Omental fat pad (tissue), 4 donors: ENCODE data around the gene SLC25A17. TPM values are rescaled to one million over a fixed set of nuclear protein-coding genes. Genes with fewer than 3 reads are reported as not detected.
"Not testable (repeated sequence)": the region's sequence is repeated elsewhere in the genome, so short reads cannot be mapped to it uniquely, and the experiment has no call there.

Experiments used
- ATAC-seq: fragments of 150-250 bp; one replicate; pipeline ENCODE4 v1.9.1; 2016; ENCODE audit warnings: mild to moderate bottlenecking, moderate library complexity; ENCODE audit not compliant: low FRiP score
- DNase-seq: peaks from one replicate; pipeline ENCODE4 v3.0.0-alpha.2; 2019; ENCODE audit warnings: low spot score
- total RNA-seq, 4 donors: library from RNA; depleted of rRNA; stranded (reverse); fragments of >200 nt; gene quantifications; one replicate each; pipeline ENCODE4 v1.1.0, GENCODE V29; 2016
- TF ChIP-seq, protein P1 (sequence below), 3 donors: fragments of 450-650 bp; IDR thresholded peaks; one replicate each; pipeline ENCODE4 v1.5.1; 2016 to 2017; ENCODE audit warnings: antibody characterized with exemption in 3 of 3, mild to moderate bottlenecking in 3 of 3, moderate library complexity in 2 of 3

Gene SLC25A17
- total RNA-seq, 4 donors from 2014 or later = 15.1 to 17.8 (median 16.3) TPM

- ATAC-seq = no peak
Measured at GRCh38 chr22:40803321-40803720, 15.8 kb downstream of the SLC25A17 start.

DNA sequence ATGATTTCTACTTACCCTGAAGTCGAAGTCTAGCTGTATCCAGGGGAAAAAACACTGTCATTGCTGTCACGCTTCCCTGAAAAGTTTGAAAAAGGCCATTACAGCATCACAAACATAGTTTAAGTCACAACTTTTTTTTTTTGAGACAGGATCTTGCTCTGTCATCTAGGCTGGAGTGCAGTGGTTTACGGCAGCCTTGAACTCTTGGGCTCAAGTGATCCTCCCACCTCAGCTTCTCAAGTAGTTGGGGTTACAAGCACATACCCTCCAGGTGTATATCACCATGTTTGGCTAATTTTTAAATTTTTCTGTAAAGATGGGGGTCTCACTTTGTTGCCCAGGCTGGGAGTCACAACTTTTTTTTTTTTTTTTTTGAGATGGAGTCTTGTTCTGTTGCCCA, 20.1 kb downstream of the SLC25A17 start:
- DNase-seq (no peak), ATAC-seq (no peak)
- TF ChIP-seq, protein P1, sequence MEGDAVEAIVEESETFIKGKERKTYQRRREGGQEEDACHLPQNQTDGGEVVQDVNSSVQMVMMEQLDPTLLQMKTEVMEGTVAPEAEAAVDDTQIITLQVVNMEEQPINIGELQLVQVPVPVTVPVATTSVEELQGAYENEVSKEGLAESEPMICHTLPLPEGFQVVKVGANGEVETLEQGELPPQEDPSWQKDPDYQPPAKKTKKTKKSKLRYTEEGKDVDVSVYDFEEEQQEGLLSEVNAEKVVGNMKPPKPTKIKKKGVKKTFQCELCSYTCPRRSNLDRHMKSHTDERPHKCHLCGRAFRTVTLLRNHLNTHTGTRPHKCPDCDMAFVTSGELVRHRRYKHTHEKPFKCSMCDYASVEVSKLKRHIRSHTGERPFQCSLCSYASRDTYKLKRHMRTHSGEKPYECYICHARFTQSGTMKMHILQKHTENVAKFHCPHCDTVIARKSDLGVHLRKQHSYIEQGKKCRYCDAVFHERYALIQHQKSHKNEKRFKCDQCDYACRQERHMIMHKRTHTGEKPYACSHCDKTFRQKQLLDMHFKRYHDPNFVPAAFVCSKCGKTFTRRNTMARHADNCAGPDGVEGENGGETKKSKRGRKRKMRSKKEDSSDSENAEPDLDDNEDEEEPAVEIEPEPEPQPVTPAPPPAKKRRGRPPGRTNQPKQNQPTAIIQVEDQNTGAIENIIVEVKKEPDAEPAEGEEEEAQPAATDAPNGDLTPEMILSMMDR (IDR thresholded peaks at IDR 0.05) = no peak

More at GRCh38 chr22:40803321-40803720, 15.8 kb downstream of the SLC25A17 start:
- no peak for DNase-seq
- TF ChIP-seq, protein P1 (IDR thresholded peaks at IDR 0.05) = no peak

DNA sequence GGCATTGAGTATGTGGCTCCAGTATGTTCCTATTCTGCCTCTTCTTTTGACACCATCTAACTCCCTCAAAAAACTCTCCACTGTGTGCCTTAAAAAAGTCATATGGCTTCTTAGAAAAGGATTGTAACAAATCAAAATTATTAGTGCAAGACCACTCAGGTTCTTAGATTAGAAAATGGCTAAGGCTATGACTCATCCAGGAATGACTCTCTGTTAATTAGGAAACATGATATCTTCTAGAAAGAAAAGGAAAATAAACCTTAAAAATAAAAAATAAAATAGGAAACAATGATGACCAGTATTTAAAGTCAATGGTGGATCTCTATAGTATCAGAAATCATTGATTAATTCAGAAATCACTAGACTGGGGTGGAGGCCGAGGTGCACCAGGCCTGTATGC, 21.7 kb downstream of the SLC25A17 start:
- DNase-seq (no peak), ATAC-seq (no peak)
- TF ChIP-seq, protein P1 (IDR thresholded peaks at IDR 0.05) = no peak

- DNase-seq (no peak), ATAC-seq (no peak)
- TF ChIP-seq, protein P1 (IDR thresholded peaks at IDR 0.05) = no peak
Measured at GRCh38 chr22:40792451-40792850, 26.7 kb downstream of the SLC25A17 start.

GRCh38 chr22:40791241-40791640, 27.9 kb downstream of the SLC25A17 start:
- TF ChIP-seq, protein P1 (IDR thresholded peaks at IDR 0.05) = no peak
- ATAC-seq (no peak), DNase-seq (no peak)

GRCh38 chr22:40789131-40789530, 30.0 kb downstream of the SLC25A17 start:
- TF ChIP-seq, protein P1 (IDR thresholded peaks at IDR 0.05) = no peak
- DNase-seq = no peak
- ATAC-seq = no peak

DNA sequence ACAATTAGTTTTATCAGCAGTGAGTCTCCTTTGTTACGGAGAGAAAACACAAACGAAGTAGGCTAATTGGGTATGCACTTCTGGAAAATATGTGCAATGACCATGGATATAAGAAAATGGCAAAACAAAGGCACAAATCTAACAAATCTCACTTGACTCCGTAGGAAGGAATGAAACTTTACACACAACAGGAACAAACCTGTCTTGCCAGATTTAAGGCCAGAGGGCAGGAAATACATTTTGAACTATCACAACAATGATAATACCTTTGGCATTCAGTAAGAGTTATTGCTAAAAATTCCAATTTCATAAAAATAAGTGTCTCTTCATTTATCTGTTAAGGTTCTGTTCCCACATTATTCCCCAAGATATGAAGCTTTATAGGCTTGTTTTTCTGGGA, 36.6 kb downstream of the SLC25A17 start:
- no peak for DNase-seq
- TF ChIP-seq, protein P1 (IDR thresholded peaks at IDR 0.05) = no peak
- ATAC-seq = no peak

DNA sequence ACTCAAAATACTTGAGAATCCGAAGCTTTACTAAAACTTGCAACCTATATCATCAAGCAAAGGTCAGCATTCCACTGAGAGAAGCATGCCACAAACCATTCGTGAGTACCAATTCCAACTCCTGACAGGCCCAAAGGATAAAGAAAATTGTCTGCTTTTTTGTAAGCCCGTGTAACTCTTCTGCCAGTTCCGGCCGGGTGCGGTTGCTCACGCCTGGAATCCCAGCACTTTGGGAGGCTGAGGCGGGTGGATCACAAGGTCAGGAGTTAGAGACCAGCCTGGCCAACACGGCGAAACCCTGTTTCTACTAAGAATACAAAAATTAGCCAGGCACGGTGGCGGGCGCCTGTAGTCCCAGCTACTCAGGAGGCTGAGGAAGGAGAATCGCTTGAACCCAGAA, 37.4 kb downstream of the SLC25A17 start:
- DNase-seq, ATAC-seq: not testable (repeated sequence)
